ENCODE data around the gene MTHFD1L.

The MTHFD1L gene

GRCh38 chr6:150930841-150931240, 65.3 kb downstream of the MTHFD1L start:
- FAIRE-seq: no peak
- no peak for DNase-seq (ENCODE audit: insufficient read length, low spot score)

GRCh38 chr6:150931405-150931804, 65.9 kb downstream of the MTHFD1L start:
- FAIRE-seq (no peak), DNase-seq (ENCODE audit: insufficient read length, low spot score) (no peak)

- no peak for DNase-seq (ENCODE audit: insufficient read length, low spot score)
Observed at GRCh38 chr6:150932996-150933395, 67.5 kb downstream of the MTHFD1L start.

GRCh38 chr6:150934380-150934779, 68.9 kb downstream of the MTHFD1L start:
- FAIRE-seq: no peak

More at GRCh38 chr6:150932996-150933395, 67.5 kb downstream of the MTHFD1L start:
- no peak for FAIRE-seq

GRCh38 chr6:150936021-150936555, 70.6 kb downstream of the MTHFD1L start:
- FAIRE-seq: no peak
- no peak for DNase-seq (ENCODE audit: insufficient read length, low spot score)

More at GRCh38 chr6:150934380-150934779, 68.9 kb downstream of the MTHFD1L start:
- DNase-seq (ENCODE audit: insufficient read length, low spot score): no peak

- no peak for DNase-seq (ENCODE audit: insufficient read length, low spot score)
- no peak for FAIRE-seq
Observed at GRCh38 chr6:150937132-150937906, 71.8 kb downstream of the MTHFD1L start.

- no peak for DNase-seq (ENCODE audit: insufficient read length, low spot score)
- FAIRE-seq: no peak
Observed at GRCh38 chr6:150939399-150939798, 73.9 kb downstream of the MTHFD1L start.

- FAIRE-seq: no peak
Observed at GRCh38 chr6:150940941-150941340, 75.4 kb downstream of the MTHFD1L start.

GRCh38 chr6:150949526-150949925, 84.0 kb downstream of the MTHFD1L start:
- no peak for FAIRE-seq
- no peak for DNase-seq (ENCODE audit: insufficient read length, low spot score)

More at GRCh38 chr6:150940941-150941340, 75.4 kb downstream of the MTHFD1L start:
- DNase-seq (ENCODE audit: insufficient read length, low spot score): no peak

GRCh38 chr6:150953851-150954250, 88.3 kb downstream of the MTHFD1L start:
- no peak for FAIRE-seq
- no peak for DNase-seq (ENCODE audit: insufficient read length, low spot score)

GRCh38 chr6:150959166-150959565, 93.7 kb downstream of the MTHFD1L start:
- DNase-seq (ENCODE audit: insufficient read length, low spot score) (no peak), FAIRE-seq (no peak)

GRCh38 chr6:150962436-150962835, 96.9 kb downstream of the MTHFD1L start:
- FAIRE-seq: no peak
- no peak for DNase-seq (ENCODE audit: insufficient read length, low spot score)

GRCh38 chr6:150964765-150965164, 99.3 kb downstream of the MTHFD1L start:
- FAIRE-seq: no peak
- DNase-seq (ENCODE audit: insufficient read length, low spot score): no peak

GRCh38 chr6:150966786-150967185, 101.3 kb downstream of the MTHFD1L start:
- FAIRE-seq (no peak), DNase-seq (ENCODE audit: insufficient read length, low spot score) (no peak)

GRCh38 chr6:150967381-150967780, 101.9 kb downstream of the MTHFD1L start:
- FAIRE-seq: no peak

GRCh38 chr6:150967910-150968309, 102.4 kb downstream of the MTHFD1L start:
- no peak for DNase-seq (ENCODE audit: insufficient read length, low spot score)
- FAIRE-seq: no peak

More at GRCh38 chr6:150967381-150967780, 101.9 kb downstream of the MTHFD1L start:
- DNase-seq (ENCODE audit: insufficient read length, low spot score): no peak

- FAIRE-seq: peak; percentile 38
- no peak for DNase-seq (ENCODE audit: insufficient read length, low spot score)
Observed at GRCh38 chr6:150969901-150970300, 104.4 kb downstream of the MTHFD1L start.

GRCh38 chr6:150971219-150971618, 105.7 kb downstream of the MTHFD1L start:
- FAIRE-seq (no peak), DNase-seq (ENCODE audit: insufficient read length, low spot score) (no peak)

GRCh38 chr6:150975136-150975535, 109.6 kb downstream of the MTHFD1L start:
- DNase-seq (ENCODE audit: insufficient read length, low spot score): no peak
- FAIRE-seq: no peak

- no peak for DNase-seq (ENCODE audit: insufficient read length, low spot score)
- no peak for FAIRE-seq
Observed at GRCh38 chr6:150977281-150977680, 111.8 kb downstream of the MTHFD1L start.

GRCh38 chr6:150978624-150979023, 113.1 kb downstream of the MTHFD1L start:
- FAIRE-seq (no peak), DNase-seq (ENCODE audit: insufficient read length, low spot score) (no peak)

- DNase-seq (ENCODE audit: insufficient read length, low spot score) (no peak), FAIRE-seq (no peak)
Observed at GRCh38 chr6:150979826-150980350, 114.4 kb downstream of the MTHFD1L start.
